Hepatocyte (in vitro differentiated cells): ENCODE results near the gene ADIPOR2. TPM values are rescaled to one million over a fixed set of nuclear protein-coding genes. Genes with fewer than 3 reads are reported as not detected.

Source experiments
- DNase-seq: peaks from one replicate; pipeline ENCODE4 v3.0.0-alpha.2; 2016; ENCODE audit warnings: low spot score
- H2AFZ ChIP-seq: fragments of 200-600 bp; sonication (generic); 2 replicates; pipeline ENCODE4 v1.6.0; 2016; ENCODE audit warnings: antibody characterized with exemption, mild to moderate bottlenecking
- H3K27ac ChIP-seq: fragments of 200-600 bp; sonication (generic); 2 replicates; pipeline ENCODE4 v1.5.1; 2016; ENCODE audit warnings: mild to moderate bottlenecking
- H3K27me3 ChIP-seq: fragments of 200-600 bp; sonication (generic); 2 replicates; pipeline ENCODE4 v1.6.1; 2016
- H3K36me3 ChIP-seq: fragments of 200-600 bp; sonication (generic); replicated peaks from 2 replicates; pipeline ENCODE4 v1.5.1; 2016; ENCODE audit warnings: low read depth; ENCODE audit not compliant: insufficient read depth
- H3K4me1 ChIP-seq: fragments of 200-600 bp; sonication (generic); 2 replicates; pipeline ENCODE4 v1.5.1; 2016; ENCODE audit warnings: mild to moderate bottlenecking, moderate library complexity; ENCODE audit not compliant: insufficient read depth
- H3K4me2 ChIP-seq: fragments of 200-600 bp; sonication (generic); 2 replicates; pipeline ENCODE4 v1.6.0; 2016
- H3K4me3 ChIP-seq: fragments of 200-600 bp; sonication (generic); 2 replicates; pipeline ENCODE4 v1.5.1; 2016; ENCODE audit warnings: mild to moderate bottlenecking
- H3K79me2 ChIP-seq: fragments of 200-600 bp; sonication (generic); 2 replicates; pipeline ENCODE4 v1.6.0; 2017; ENCODE audit warnings: mild to moderate bottlenecking
- H3K9me2 ChIP-seq: fragments of 200-600 bp; sonication (generic); replicated peaks from 2 replicates; pipeline ENCODE4 v1.6.0; 2017; ENCODE audit warnings: mild to moderate bottlenecking; ENCODE audit not compliant: insufficient read depth
- H3K9me3 ChIP-seq: fragments of 200-600 bp; sonication (generic); 2 replicates; pipeline ENCODE4 v1.5.1; 2016; ENCODE audit warnings: low read depth, mild to moderate bottlenecking
- H4K20me1 ChIP-seq: fragments of 200-600 bp; sonication (generic); 2 replicates; pipeline ENCODE4 v1.6.0; 2016; ENCODE audit warnings: mild to moderate bottlenecking; ENCODE audit not compliant: insufficient read depth, poor library complexity, severe bottlenecking
- EZH2 ChIP-seq: fragments of 200-600 bp; sonication (generic); IDR thresholded peaks from 2 replicates; pipeline ENCODE4 v1.6.1; 2016; ENCODE audit warnings: antibody characterized with exemption, mild to moderate bottlenecking, borderline replicate concordance
- EZH2phosphoT487 ChIP-seq: fragments of 200-600 bp; sonication (generic); IDR thresholded peaks from one replicate; pipeline ENCODE4 v1.6.1; 2018; ENCODE audit warnings: antibody characterized with exemption, mild to moderate bottlenecking, low read depth, moderate library complexity; ENCODE audit not compliant: unreplicated experiment, severe bottlenecking
- WGBS: methylation state at CpG from one replicate; pipeline ENCODE4 v1.1.6; 2016; ENCODE audit warnings: low lambda C conversion rate; ENCODE audit errors: missing lambda C conversion rate; 5-methylcytosine and 5-hydroxymethylcytosine counted together
- polyA plus RNA-seq: library from polyadenylated mRNA; unstranded; fragments of >200 nt; fragmentation: Nextera tagmentation; extraction: Ambion mirVana; gene quantifications from 2 replicates; pipeline ENCODE4 v1.2.1, GENCODE V29; 2016
- total RNA-seq: library from RNA; depleted of rRNA; stranded (reverse); fragments of >200 nt; gene quantifications from 2 replicates; pipeline ENCODE4 v1.2.3, GENCODE V29; 2014
- TF ChIP-seq, protein P1 (sequence below): fragments of 200-600 bp; sonication (generic); IDR thresholded peaks from 2 replicates; pipeline ENCODE4 v1.5.1; 2016; ENCODE audit warnings: antibody characterized with exemption, mild to moderate bottlenecking; ENCODE audit not compliant: poor library complexity

The ADIPOR2 gene
- total and polyA plus RNA-seq, 2 experiments from 2014 or later = 10.4 to 47.3 TPM

DNA sequence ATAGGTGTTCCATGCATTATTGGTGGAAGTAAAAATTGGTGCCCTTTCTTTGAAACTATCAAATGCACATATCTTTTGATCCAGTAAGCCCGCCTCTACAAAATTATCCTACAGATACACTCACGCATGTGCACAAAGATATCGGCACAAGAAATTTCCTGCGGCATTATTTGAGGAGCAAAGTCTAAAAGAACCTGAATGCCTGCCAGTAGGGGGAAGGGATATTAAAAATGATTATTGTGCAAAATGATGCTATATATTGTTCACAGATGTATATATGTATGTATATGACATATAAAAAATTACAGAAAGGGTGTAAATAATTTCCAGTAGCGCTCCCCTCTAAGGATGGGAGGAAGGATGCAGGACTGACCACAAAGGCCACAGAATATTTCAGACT is 24.7 kb upstream of the ADIPOR2 start:
- H2AFZ ChIP-seq = no peak overlapping the region
- 66% methylated on average over 5 of the region's 5 CpGs for WGBS
- H3K9me3 ChIP-seq = no peaks in the 10 kb centered on the region
- no peak for TF ChIP-seq EZH2
- no peak for TF ChIP-seq EZH2phosphoT487
- TF ChIP-seq, protein P1, sequence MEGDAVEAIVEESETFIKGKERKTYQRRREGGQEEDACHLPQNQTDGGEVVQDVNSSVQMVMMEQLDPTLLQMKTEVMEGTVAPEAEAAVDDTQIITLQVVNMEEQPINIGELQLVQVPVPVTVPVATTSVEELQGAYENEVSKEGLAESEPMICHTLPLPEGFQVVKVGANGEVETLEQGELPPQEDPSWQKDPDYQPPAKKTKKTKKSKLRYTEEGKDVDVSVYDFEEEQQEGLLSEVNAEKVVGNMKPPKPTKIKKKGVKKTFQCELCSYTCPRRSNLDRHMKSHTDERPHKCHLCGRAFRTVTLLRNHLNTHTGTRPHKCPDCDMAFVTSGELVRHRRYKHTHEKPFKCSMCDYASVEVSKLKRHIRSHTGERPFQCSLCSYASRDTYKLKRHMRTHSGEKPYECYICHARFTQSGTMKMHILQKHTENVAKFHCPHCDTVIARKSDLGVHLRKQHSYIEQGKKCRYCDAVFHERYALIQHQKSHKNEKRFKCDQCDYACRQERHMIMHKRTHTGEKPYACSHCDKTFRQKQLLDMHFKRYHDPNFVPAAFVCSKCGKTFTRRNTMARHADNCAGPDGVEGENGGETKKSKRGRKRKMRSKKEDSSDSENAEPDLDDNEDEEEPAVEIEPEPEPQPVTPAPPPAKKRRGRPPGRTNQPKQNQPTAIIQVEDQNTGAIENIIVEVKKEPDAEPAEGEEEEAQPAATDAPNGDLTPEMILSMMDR = no peak
- no peak overlapping the region for H3K4me2 ChIP-seq
- no peaks in the 10 kb centered on the region for H3K36me3 ChIP-seq
- DNase-seq = no peak
- H4K20me1 ChIP-seq = no peaks in the 10 kb centered on the region
- H3K4me1 ChIP-seq = peaks cover 9% of the 10 kb centered on the region
- H3K9me2 ChIP-seq = no peaks in the 10 kb centered on the region
- no peak overlapping the region for H3K4me3 ChIP-seq
- H3K27me3 ChIP-seq = no peaks in the 10 kb centered on the region
- no peaks in the 10 kb centered on the region for H3K79me2 ChIP-seq
- peak overlapping the region; percentile 70 for H3K27ac ChIP-seq

DNA sequence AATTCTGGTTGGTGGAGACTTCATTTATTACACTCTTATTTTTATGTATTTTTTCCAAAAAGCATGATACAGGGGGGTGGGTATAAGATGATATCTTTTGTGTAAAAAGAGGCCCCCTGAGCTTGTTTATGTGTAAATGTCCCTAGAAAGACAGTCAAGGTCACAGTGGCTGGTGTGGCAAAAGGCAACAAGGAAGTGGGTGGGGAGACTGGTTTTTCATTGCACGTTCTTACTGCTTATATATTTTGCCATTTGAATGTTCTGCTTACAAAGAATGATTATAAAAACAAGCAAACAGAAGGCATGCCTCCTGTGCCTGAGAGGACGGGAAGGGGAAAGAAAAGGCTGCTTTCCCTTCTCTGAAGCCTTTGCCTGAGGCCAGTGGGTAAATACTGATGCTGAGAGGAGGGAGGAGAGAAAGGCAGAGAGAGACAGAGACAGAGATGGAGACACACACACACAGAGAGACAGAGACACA is 24.1 kb upstream of the ADIPOR2 start:
- DNase-seq = peak; percentile 29
- peaks cover 9% of the 10 kb centered on the region for H3K4me1 ChIP-seq

DNA sequence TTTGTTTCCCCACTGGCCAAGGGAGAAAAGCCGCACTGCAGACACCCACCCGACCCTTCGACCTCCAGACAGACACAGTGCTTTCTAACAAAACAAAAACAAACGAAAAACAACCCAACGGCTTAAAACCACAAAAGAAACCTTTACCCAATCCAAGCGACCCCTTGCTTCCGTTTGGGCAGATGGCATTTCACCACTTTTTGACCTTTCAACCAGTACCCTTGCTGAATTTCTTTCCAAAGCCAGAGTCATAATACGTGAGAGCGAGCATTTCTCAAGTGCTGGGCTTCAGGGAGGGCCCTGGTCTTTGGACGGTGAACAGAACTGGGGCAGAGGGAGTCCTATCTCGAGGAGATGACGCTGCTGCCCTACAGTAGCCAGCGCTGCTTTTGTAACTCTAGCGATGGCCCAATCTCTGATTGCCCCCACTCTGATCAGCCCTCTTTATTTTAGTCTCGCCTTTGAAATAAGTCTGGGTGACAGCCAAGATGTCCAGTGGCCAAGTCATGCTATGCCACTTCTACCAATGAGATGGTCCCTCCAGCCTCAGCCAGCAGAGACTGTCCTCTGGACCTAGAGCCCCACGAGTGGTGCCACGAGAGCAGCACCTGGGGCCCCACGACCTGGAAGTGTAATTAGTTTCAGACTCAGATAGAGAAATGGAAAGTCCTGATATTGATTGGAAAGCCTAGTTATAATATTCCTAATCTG is 21.9 kb upstream of the ADIPOR2 start:
- Histone ChIP-seq H3K79me2 (no peaks in the 10 kb centered on the region), H3K4me1 (peaks cover 9% of the 10 kb centered on the region), H3K36me3 (no peaks in the 10 kb centered on the region), H3K4me3 (no peak overlapping the region), H3K27me3 (no peaks in the 10 kb centered on the region), H4K20me1 (no peaks in the 10 kb centered on the region), H2AFZ (no peak overlapping the region), H3K4me2 (no peak overlapping the region), H3K9me2 (no peaks in the 10 kb centered on the region), H3K27ac (peak overlapping the region; percentile 97), H3K9me3 (no peaks in the 10 kb centered on the region)
- 65% methylated on average over 18 of the region's 18 CpGs for WGBS
- no peak for DNase-seq
- TF ChIP-seq EZH2phosphoT487 (no peak), EZH2 (no peak)
- TF ChIP-seq, protein P1 = no peak

More for the DNA sequence above, 24.1 kb upstream of the ADIPOR2 start:
- Histone ChIP-seq H3K36me3 (no peaks in the 10 kb centered on the region), H3K27me3 (no peaks in the 10 kb centered on the region), H3K4me2 (no peak overlapping the region), H3K27ac (peak overlapping the region; percentile 70), H3K9me2 (no peaks in the 10 kb centered on the region), H3K9me3 (no peaks in the 10 kb centered on the region), H2AFZ (peak overlapping the region; percentile 26), H3K4me3 (no peak overlapping the region), H4K20me1 (no peaks in the 10 kb centered on the region), H3K79me2 (no peaks in the 10 kb centered on the region)
- 37% methylated on average over 2 of the region's 2 CpGs for WGBS
- no peak for TF ChIP-seq EZH2
- no peak for TF ChIP-seq EZH2phosphoT487
- TF ChIP-seq, protein P1 = no peak
